GM18951 (cell line): Measurements from ENCODE around the gene MIB1.
"Not testable (repeated sequence)": the region's sequence is repeated elsewhere in the genome, so short reads cannot be mapped to it uniquely, and the experiment has no call there.

Experiments used
- POLR2A ChIP-seq: IDR thresholded peaks from 4 replicates; pipeline ENCODE4 v1.6.1; 2011; ENCODE audit warnings: mild to moderate bottlenecking; ENCODE audit not compliant: insufficient read length, insufficient read depth; ENCODE audit errors: extremely low read depth
- in situ Hi-C: fragments of 300-500 bp; cut with MboI; formaldehyde crosslinking; loops from one replicate; pipeline ENCODE4 v1.12.0; 2022; ENCODE audit warnings: low sequenced_read_pairs, mixed read lengths, inconsistent platforms; ENCODE audit not compliant: unreplicated experiment

Gene MIB1

DNA sequence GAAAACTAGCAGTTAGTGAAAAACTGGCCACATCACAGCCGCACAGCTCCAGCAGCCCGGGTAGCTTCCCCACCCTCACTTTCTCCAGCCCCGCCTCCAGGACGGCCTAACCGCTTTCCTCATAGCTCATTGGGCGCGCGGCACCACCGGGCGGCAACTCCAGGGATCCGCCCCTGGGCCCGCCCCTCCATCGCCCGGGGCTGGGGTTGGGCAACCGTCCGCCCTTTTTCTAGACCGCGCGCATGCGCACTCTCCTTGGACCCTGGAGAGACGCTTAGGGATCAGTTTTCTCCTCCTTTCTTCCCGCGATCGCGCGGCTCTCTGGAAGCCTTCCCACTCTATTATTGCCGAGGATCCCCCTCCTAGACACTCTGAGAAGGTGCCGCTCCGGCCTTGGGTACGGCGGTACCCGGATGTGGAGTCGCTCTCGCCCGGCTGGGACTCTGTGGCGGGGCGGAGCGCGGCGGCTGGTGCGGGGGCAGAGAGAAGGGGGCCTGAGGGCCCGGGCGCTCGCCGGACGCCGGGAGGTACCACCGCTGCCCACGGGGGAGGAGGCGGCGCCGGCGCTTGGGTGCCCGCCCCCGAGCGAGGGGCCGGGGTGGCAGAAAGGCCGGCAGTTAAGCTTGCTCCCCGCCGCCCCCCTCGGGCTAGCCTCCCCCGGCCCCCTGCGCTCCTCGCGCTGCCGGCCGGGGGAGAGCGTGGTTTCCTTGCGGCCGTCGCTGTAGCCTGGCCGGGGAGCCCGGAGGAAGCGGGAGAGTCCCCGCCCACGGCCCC, at the start of gene MIB1:
Gene MIB1, plus strand, starts transcription at position 255 of the 774 bp plus-strand sequence. CDS start 792 bp downstream, outside the sequence.
- in situ Hi-C loops: no loop called here
- TF ChIP-seq POLR2A: peak; percentile 83

DNA sequence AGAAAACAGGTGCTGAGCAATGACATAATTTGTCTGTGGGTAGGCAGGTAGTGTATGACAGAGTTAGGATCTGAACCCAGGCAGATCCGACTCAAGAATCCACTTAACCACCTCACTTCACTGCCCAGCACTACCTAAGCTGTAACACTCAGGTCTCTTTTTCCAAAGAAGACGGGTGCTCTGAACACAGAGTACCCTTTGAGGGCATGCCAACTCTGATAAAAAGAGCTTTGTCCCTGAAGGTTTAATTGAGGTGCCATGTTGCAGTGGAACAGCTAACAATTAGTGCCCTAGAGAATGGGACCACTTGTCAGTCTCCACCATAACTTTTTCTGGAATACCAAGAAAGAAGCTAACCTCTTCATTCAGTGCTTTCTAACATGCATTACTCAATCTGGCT, 47.3 kb upstream of the MIB1 start:
- no peak for TF ChIP-seq POLR2A
- in situ Hi-C loops: no loop called here

DNA sequence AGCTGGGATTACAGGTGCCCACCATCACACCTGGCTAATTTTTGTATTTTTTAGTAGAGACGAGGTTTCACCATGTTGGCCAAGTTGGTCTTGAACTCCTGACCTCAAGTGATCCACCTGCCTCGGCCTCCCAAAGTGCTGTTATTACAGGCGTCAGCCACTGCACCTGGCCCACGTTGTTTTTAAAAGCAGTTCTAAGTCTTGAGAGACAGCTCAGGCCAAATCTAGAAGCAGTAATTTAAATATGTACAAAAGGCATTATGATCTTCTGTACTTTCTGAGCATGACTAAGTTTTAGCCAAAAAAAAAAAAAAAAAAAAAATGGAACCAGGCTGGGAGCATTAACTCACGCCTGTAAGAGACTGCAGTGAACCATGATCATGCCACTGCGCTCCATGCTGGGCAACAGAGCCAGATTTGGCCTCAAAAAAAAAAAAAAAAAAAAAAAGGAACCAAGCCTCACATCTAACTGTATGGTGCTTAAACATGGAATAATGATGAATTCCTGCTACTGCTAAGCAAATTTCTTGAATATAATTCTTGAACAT, 40.0 kb upstream of the MIB1 start:
- TF ChIP-seq POLR2A: no peak
- in situ Hi-C loops: no loop called here

- in situ Hi-C loops: no loop called here
- no peak for TF ChIP-seq POLR2A
These were observed 39.0 kb upstream of the MIB1 start for GRCh38 chr18:21701621-21702020.

- in situ Hi-C loops: no loop called here
- TF ChIP-seq POLR2A: no peak
These were observed 38.0 kb upstream of the MIB1 start for GRCh38 chr18:21702602-21703001.

DNA sequence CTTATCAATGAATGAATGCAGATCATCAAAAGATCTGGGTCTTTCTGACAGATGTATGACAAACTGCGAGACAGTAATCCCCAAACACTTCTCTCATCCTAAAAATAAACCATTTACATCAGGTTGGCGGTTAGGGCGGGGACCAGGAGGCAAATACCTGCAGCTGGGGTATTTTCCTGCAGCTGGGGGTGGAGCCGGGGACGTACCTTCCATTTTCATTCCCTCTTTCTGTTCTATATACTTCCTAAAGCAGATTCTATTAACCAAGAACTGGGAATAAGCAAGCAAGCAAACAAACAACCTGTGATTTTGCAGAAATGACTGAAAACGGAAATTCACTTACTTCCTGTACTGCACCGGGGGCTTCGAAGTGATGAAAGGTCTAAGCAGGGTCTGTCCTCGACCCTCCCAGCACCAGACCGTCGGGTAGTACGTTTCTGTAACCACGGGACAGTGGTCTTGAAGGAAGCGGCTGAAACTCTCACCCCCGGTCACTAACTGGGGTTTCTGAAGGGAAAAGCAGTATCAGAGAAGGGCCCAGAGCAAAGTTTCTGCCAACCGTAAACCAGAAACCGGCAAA, 37.3 kb upstream of the MIB1 start:
- TF ChIP-seq POLR2A: no peak

GRCh38 chr18:21704603-21705364, 35.8 kb upstream of the MIB1 start, which contains the start of gene ABHD3:
Gene ABHD3, minus strand, starts transcription at chr18:21704774. Its CDS starts 109 bp downstream, at chr18:21704665.
- in situ Hi-C loops: no loop called here
- peak; percentile 97 for TF ChIP-seq POLR2A

More for the DNA sequence above, 37.3 kb upstream of the MIB1 start:
- in situ Hi-C loops: no loop called here

- TF ChIP-seq POLR2A: no peak
- in situ Hi-C loops: no loop called here
These were observed 34.2 kb upstream of the MIB1 start for GRCh38 chr18:21706386-21706865.

GRCh38 chr18:21707130-21707529, 33.5 kb upstream of the MIB1 start:
- in situ Hi-C loops: not testable (repeated sequence)

DNA sequence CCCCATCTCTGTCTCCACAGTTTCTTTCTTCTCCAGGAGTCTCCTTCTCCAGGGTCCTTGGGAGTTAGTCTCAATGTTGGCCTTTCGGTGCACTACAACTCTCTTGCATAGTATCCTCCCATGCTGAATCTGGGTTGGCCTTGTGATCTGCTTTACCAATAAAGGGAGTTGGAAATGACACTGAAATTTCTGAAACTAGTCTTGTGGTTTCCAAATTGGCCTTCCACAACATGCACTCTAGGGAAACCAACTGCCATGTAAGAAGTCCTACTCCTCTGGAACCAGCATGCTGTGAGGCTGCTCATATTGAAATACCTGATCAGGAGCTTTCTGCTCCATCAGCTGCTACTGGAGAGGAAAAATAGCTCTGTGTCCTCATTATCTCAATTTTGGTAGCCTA, 26.1 kb upstream of the MIB1 start:
- in situ Hi-C loops: no loop called here
- TF ChIP-seq POLR2A: no peak

GRCh38 chr18:21722687-21723086, 17.9 kb upstream of the MIB1 start:
- no peak for TF ChIP-seq POLR2A
- in situ Hi-C loops: no loop called here

DNA sequence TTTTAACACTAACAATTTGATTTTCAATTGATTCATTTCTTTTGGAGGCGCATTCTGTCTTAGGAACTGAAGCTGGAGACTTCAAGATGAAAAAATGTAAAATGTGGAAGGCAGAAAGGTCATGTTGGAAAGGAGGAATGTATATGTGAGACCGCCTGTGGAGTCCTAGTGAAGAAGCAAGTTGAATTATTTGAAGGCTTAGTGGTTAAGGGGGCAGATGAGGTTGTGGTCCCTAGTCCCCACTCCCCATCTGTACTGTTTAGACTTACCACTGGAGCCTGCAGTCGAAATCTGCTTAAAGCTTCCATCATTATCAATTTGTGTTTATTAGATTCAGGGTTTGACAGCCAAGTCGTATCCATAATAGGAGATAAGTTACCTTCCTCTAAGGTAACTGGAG, 15.4 kb upstream of the MIB1 start:
- no peak for TF ChIP-seq POLR2A
- in situ Hi-C loops: no loop called here

DNA sequence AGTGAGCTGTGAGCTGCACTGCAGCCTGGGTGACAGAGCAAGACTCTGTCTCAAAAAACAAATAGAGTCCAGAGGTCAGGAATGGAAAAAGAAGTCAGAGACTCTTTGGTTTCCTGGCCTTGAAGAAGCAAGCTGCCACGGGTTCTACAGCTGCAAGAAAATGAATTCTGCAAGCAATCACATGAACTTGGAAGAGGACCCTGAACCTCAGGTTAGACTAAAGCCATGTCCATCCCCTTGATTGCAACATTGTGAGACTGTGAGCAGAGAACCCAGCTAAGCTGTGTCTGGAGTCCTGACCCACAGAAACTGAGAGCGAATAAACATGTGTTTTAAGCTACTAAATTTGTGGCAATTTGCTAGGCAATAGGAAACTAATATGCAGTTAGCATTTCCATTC, 12.9 kb upstream of the MIB1 start:
- in situ Hi-C loops: no loop called here
- no peak for TF ChIP-seq POLR2A
